CD8-positive, alpha-beta memory T cell (primary cell): ENCODE measurements around the gene SCGN. TPM values are rescaled to one million over a fixed set of nuclear protein-coding genes. Genes with fewer than 3 reads are reported as not detected.

Experiments used
- CTCF ChIA-PET: fragments of 350-600 bp; sonication (Branson Sonifier 250); formaldehyde crosslinking; loops from one replicate; lab custom pipeline; 2021; ENCODE audit warnings: antibody characterized with exemption; lab: Charles Lee
- POLR2A ChIA-PET: fragments of 350-600 bp; sonication (Branson Sonifier 250); formaldehyde crosslinking; loops from one replicate; lab custom pipeline; 2021; ENCODE audit warnings: antibody characterized with exemption; lab: Charles Lee
- DNase-seq, 5 donors: peaks; one replicate each; pipeline versions ENCODE4 v3.0.0 to v3.0.0-alpha.2; 2020 to 2022; ENCODE audit warnings: mixed read lengths in 1 of 5
- H3K27ac ChIP-seq: one replicate; pipeline ENCODE4 v1.7.0; 2013; ENCODE audit warnings: low read depth, mild to moderate bottlenecking, low read length, moderate library complexity
- H3K27me3 ChIP-seq: 2 replicates; pipeline ENCODE4 v1.7.0; 2013; ENCODE audit warnings: low read length, mild to moderate bottlenecking; ENCODE audit not compliant: insufficient read depth, poor library complexity, severe bottlenecking
- H3K36me3 ChIP-seq: 2 replicates; pipeline ENCODE4 v1.7.0; 2013; ENCODE audit warnings: mild to moderate bottlenecking, low read length, moderate library complexity; ENCODE audit not compliant: insufficient read depth
- H3K4me1 ChIP-seq: 2 replicates; pipeline ENCODE4 v1.7.0; 2013; ENCODE audit warnings: mild to moderate bottlenecking, low read length, moderate library complexity; ENCODE audit not compliant: insufficient read depth
- H3K4me3 ChIP-seq: 2 replicates; pipeline ENCODE4 v1.7.0; 2013; ENCODE audit warnings: mild to moderate bottlenecking, low read length
- H3K9me3 ChIP-seq: 2 replicates; pipeline ENCODE4 v1.7.0; 2013; ENCODE audit warnings: mild to moderate bottlenecking, low read length
- H3K27ac Mint-ChIP-seq, 8 donors: one replicate each; pipeline ENCODE4 v1.8.0; 2020 to 2021; ENCODE audit warnings: mixed read lengths in 8 of 8, mild to moderate bottlenecking in 6 of 8, inconsistent platforms in 3 of 8, moderate library complexity in 3 of 8
- H3K27me3 Mint-ChIP-seq, 2 donors: one replicate each; pipeline ENCODE4 v1.8.0; 2020 to 2021; ENCODE audit warnings: mixed read lengths in 2 of 2, mild to moderate bottlenecking in 1 of 2, moderate library complexity in 1 of 2
- H3K36me3 Mint-ChIP-seq, 3 donors: one replicate each; pipeline ENCODE4 v1.8.0; 2020 to 2021; ENCODE audit warnings: mixed read lengths in 3 of 3, inconsistent platforms in 1 of 3, mild to moderate bottlenecking in 1 of 3
- H3K4me1 Mint-ChIP-seq, 3 donors: one replicate each; pipeline ENCODE4 v1.8.0; 2020 to 2021; ENCODE audit warnings: mixed read lengths in 3 of 3, inconsistent platforms in 1 of 3, mild to moderate bottlenecking in 1 of 3
- H3K4me3 Mint-ChIP-seq, 7 donors: one replicate each; pipeline ENCODE4 v1.8.0; 2020 to 2021; ENCODE audit warnings: mixed read lengths in 7 of 7, mild to moderate bottlenecking in 6 of 7, moderate library complexity in 4 of 7, inconsistent platforms in 2 of 7
- H3K9me3 Mint-ChIP-seq, 5 donors: one replicate each; pipeline ENCODE4 v1.8.0; 2020 to 2022; ENCODE audit warnings: mixed read lengths in 5 of 5, mild to moderate bottlenecking in 3 of 5, moderate library complexity in 2 of 5, inconsistent platforms in 1 of 5
- polyA plus RNA-seq: library from polyadenylated mRNA; unstranded; fragments of 300-500 nt; fragmentation: Illumina TruSeq; gene quantifications from one replicate; pipeline ENCODE4 v1.2.3, GENCODE V29; 2021
- total RNA-seq, 2 experiments: library from RNA; stranded (reverse); gene quantifications; one replicate each; pipeline ENCODE4 v1.2.3, GENCODE V29; 2021

Gene SCGN
- total and polyA plus RNA-seq, 3 experiments from 2014 or later = not detected

GRCh38 chr6:25692472-25692871 lies 40.5 kb downstream of the SCGN start:
- Histone ChIP-seq H3K27me3 (no peaks in the 10 kb centered on the region), H3K27ac (no peak overlapping the region), H3K9me3 (no peaks in the 10 kb centered on the region), H3K4me3 (no peak overlapping the region), H3K4me1 (no peaks in the 10 kb centered on the region), H3K36me3 (no peaks in the 10 kb centered on the region)
- H3K36me3 Mint-ChIP-seq = no peaks in the 10 kb centered on the region
- ChIA-PET POLR2A (no interaction called here), CTCF (interaction anchor here (1.3 kb wide), 1 partner anchor 8 kb away, joined by 3 read pairs; no protein-coding TSS in a partner anchor)
- H3K27me3 Mint-ChIP-seq = peaks cover 11 to 68% of the 10 kb centered on the region in 2 donors
- no peak overlapping the region for H3K4me3 Mint-ChIP-seq
- H3K4me1 Mint-ChIP-seq = no peaks in the 10 kb centered on the region
- H3K9me3 Mint-ChIP-seq = no peaks in the 10 kb centered on the region
- DNase-seq = no peak
- H3K27ac Mint-ChIP-seq = no peak overlapping the region

DNA sequence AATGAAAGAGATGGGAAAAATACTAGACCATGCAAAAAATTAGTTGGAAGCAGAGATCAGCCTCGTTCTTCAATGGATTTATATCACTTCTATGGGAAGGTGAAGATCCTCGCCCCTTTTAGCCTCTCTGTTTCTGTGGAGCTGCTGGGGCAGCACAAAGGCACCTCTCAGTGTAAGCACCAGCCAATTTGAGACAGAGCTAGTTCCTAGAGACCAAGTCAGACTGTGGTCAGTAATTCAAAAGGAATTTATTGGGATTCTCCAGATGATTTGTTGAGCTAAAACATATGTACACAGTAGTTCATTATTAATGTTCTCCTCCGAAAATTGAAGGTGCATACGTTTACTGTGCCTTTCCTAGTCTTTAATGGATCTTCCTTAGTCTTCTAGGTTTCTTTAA lies 42.4 kb downstream of the SCGN start:
- Histone ChIP-seq H3K27me3 (no peaks in the 10 kb centered on the region), H3K36me3 (no peaks in the 10 kb centered on the region), H3K27ac (no peak overlapping the region), H3K4me1 (no peaks in the 10 kb centered on the region), H3K4me3 (no peak overlapping the region), H3K9me3 (no peaks in the 10 kb centered on the region)
- H3K36me3 Mint-ChIP-seq = no peaks in the 10 kb centered on the region
- H3K9me3 Mint-ChIP-seq = no peaks in the 10 kb centered on the region
- H3K4me3 Mint-ChIP-seq = no peak overlapping the region
- no peaks in the 10 kb centered on the region for H3K4me1 Mint-ChIP-seq
- ChIA-PET POLR2A (interaction anchor here (0.5 kb wide), 1 partner anchor 377 kb away, joined by 5 read pairs; no protein-coding TSS in a partner anchor), CTCF (no interaction called here)
- no peak overlapping the region for H3K27ac Mint-ChIP-seq
- peaks cover 8 to 67% of the 10 kb centered on the region in 2 donors for H3K27me3 Mint-ChIP-seq
- no peak for DNase-seq

- Mint-ChIP-seq H3K9me3 (no peaks in the 10 kb centered on the region), H3K27ac (no peak overlapping the region), H3K36me3 (no peaks in the 10 kb centered on the region), H3K27me3 (peaks cover 6 to 55% of the 10 kb centered on the region in 2 donors), H3K4me3 (no peak overlapping the region), H3K4me1 (no peaks in the 10 kb centered on the region)
- no peaks in the 10 kb centered on the region for H3K36me3 ChIP-seq
- no peak for DNase-seq
- no peak overlapping the region for H3K27ac ChIP-seq
- ChIA-PET CTCF (no interaction called here), POLR2A (no interaction called here)
- no peak overlapping the region for H3K4me3 ChIP-seq
- no peaks in the 10 kb centered on the region for H3K4me1 ChIP-seq
- no peaks in the 10 kb centered on the region for H3K9me3 ChIP-seq
- no peaks in the 10 kb centered on the region for H3K27me3 ChIP-seq
Measured at GRCh38 chr6:25695671-25696070, 43.7 kb downstream of the SCGN start.

DNA sequence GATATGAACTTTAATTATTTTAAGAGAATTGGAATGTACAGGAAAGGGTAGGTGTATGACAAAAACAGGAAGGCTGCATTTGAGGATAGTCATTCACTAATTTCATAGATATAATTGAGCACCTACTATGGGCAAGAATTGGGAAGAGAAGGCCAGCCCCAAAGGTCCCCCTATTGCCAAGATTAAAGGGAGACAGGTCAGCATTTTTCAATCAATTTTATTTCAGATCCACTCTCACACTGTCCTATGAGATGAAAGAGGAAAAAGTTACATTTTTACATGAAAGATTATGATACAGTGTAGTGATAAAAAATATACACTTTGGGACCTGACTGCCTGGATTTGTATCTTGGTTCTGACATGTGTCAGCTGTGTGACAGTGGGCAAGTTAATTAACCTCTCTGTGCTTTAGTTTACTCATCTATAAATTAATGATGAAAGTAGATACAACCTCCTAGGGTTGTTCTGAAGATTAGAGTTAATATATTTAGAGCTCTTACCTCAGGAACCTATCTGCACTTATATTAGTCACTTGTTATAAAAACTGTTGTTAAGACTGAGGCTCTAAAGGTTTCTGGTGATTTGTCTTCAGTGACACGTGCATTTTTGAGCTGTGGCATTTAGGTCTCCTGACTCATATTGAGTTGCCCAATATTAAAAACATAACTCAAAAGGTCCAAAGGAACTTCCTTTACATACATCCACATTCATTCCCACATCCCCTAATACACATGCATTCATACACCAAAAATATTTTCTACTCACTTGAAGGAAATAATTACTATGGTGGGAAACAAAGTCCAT lies 45.7 kb downstream of the SCGN start:
- no peak overlapping the region for H3K4me3 Mint-ChIP-seq
- H3K27me3 Mint-ChIP-seq = peaks cover 4 to 47% of the 10 kb centered on the region in 2 donors
- POLR2A ChIA-PET = no interaction called here
- DNase-seq = no peak
- no peaks in the 10 kb centered on the region for H3K9me3 ChIP-seq
- H3K27me3 ChIP-seq = no peaks in the 10 kb centered on the region
- no peak overlapping the region for H3K4me3 ChIP-seq
- CTCF ChIA-PET = no interaction called here
- no peaks in the 10 kb centered on the region for H3K9me3 Mint-ChIP-seq
- no peaks in the 10 kb centered on the region for H3K36me3 Mint-ChIP-seq
- H3K27ac Mint-ChIP-seq = no peak overlapping the region
- H3K4me1 Mint-ChIP-seq = no peaks in the 10 kb centered on the region
- no peaks in the 10 kb centered on the region for H3K36me3 ChIP-seq
- H3K27ac ChIP-seq = no peak overlapping the region
- H3K4me1 ChIP-seq = no peaks in the 10 kb centered on the region

- H3K36me3 Mint-ChIP-seq = no peaks in the 10 kb centered on the region
- H3K4me1 Mint-ChIP-seq = no peaks in the 10 kb centered on the region
- peaks cover 4 to 44% of the 10 kb centered on the region in 2 donors for H3K27me3 Mint-ChIP-seq
- no peak overlapping the region for H3K27ac Mint-ChIP-seq
- H3K4me1 ChIP-seq = no peaks in the 10 kb centered on the region
- H3K9me3 ChIP-seq = no peaks in the 10 kb centered on the region
- no peaks in the 10 kb centered on the region for H3K36me3 ChIP-seq
- POLR2A ChIA-PET = no interaction called here
- no peak for DNase-seq
- no peak overlapping the region for H3K4me3 Mint-ChIP-seq
- no peaks in the 10 kb centered on the region for H3K9me3 Mint-ChIP-seq
- CTCF ChIA-PET = no interaction called here
- H3K27ac ChIP-seq = no peak overlapping the region
- H3K4me3 ChIP-seq = no peak overlapping the region
- no peaks in the 10 kb centered on the region for H3K27me3 ChIP-seq
Measured at GRCh38 chr6:25698631-25699030, 46.6 kb downstream of the SCGN start.

DNA sequence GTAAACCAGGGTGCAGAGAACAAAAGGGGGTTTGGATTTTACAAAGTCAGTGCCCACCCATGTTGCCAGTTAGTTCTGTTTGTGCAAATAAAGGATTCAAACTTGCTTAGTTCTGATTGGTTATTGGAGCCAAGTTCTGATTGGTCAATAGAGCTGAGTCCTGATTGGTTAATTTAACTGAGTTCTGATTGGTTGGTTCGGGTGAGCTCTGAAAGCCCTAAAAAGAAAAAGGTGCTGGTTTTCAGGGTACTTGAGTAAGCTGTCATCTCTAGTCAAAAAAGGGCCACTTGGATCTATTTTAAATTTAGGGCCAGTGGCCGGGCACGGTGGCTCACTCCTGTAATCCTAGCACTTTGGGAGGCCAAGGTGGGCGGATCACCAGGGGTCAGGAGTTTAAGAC lies 47.6 kb downstream of the SCGN start:
- DNase-seq = no peak
- Mint-ChIP-seq H3K4me1 (no peaks in the 10 kb centered on the region), H3K4me3 (no peak overlapping the region), H3K9me3 (no peaks in the 10 kb centered on the region), H3K27me3 (peaks cover 5 to 50% of the 10 kb centered on the region in 2 donors), H3K36me3 (no peaks in the 10 kb centered on the region), H3K27ac (peak overlapping the region in 1 of 8 donors; percentile 37)
- Histone ChIP-seq H3K4me1 (no peaks in the 10 kb centered on the region), H3K36me3 (no peaks in the 10 kb centered on the region), H3K9me3 (no peaks in the 10 kb centered on the region), H3K4me3 (no peak overlapping the region), H3K27ac (no peak overlapping the region), H3K27me3 (no peaks in the 10 kb centered on the region)
- POLR2A ChIA-PET = no interaction called here
- CTCF ChIA-PET = no interaction called here

- DNase-seq = no peak
- H3K4me3 Mint-ChIP-seq = no peak overlapping the region
- no peak overlapping the region for H3K4me3 ChIP-seq
- no peaks in the 10 kb centered on the region for H3K36me3 ChIP-seq
- no peaks in the 10 kb centered on the region for H3K36me3 Mint-ChIP-seq
- no peaks in the 10 kb centered on the region for H3K4me1 ChIP-seq
- H3K27ac ChIP-seq = no peak overlapping the region
- no peaks in the 10 kb centered on the region for H3K27me3 ChIP-seq
- no peaks in the 10 kb centered on the region for H3K4me1 Mint-ChIP-seq
- peaks cover 5 to 49% of the 10 kb centered on the region in 2 donors for H3K27me3 Mint-ChIP-seq
- ChIA-PET POLR2A (no interaction called here), CTCF (interaction anchor here (0.6 kb wide), 1 partner anchor 19 kb away, joined by 3 read pairs; no protein-coding TSS in a partner anchor)
- H3K9me3 ChIP-seq = no peaks in the 10 kb centered on the region
- H3K9me3 Mint-ChIP-seq = peaks cover 0 to under 1% (median 0%) of the 10 kb centered on the region in 5 donors
- no peak overlapping the region for H3K27ac Mint-ChIP-seq
Measured at GRCh38 chr6:25700761-25701160, 48.7 kb downstream of the SCGN start.

DNA sequence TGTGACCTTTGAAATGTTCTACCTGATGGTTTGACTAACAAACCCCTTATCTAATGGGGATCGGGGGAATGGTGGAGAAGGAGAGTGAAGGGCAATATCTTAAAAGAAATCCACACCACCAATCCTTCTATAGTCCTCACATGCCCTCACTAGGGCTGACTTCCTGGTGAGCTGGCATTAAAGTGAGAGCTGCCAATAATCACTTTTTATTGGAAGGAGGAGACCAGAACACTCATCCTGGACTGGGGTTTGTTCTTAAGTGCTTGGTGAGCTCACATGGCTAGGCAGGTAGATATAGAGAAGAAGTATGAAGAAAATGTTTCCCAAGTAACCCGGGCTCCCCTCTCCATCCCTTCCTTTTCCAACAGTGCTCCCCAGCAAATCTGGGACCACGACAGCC lies 49.8 kb downstream of the SCGN start:
- no peaks in the 10 kb centered on the region for H3K36me3 ChIP-seq
- no peaks in the 10 kb centered on the region for H3K4me1 ChIP-seq
- H3K9me3 ChIP-seq = no peaks in the 10 kb centered on the region
- no peak overlapping the region for H3K27ac ChIP-seq
- Mint-ChIP-seq H3K27ac (no peak overlapping the region), H3K9me3 (peaks cover 0 to 1% (median 0%) of the 10 kb centered on the region in 5 donors), H3K36me3 (no peaks in the 10 kb centered on the region), H3K4me1 (no peaks in the 10 kb centered on the region), H3K27me3 (peaks cover 10 to 48% of the 10 kb centered on the region in 2 donors), H3K4me3 (no peak overlapping the region)
- no peak for DNase-seq
- CTCF ChIA-PET = interaction anchor here (1.5 kb wide), 1 partner anchor 16 kb away, joined by 3 read pairs; no protein-coding TSS in a partner anchor
- no peaks in the 10 kb centered on the region for H3K27me3 ChIP-seq
- H3K4me3 ChIP-seq = no peak overlapping the region
- POLR2A ChIA-PET = no interaction called here
